ENCODE results near the gene SLC37A2. TPM values are rescaled to one million over a fixed set of nuclear protein-coding genes. Genes with fewer than 3 reads are reported as not detected.

Gene SLC37A2
- total and polyA plus RNA-seq, 2 of the 4 experiments (the other 2 are of a cell fraction), result 0.72 to 1.1 TPM

- WGBS, 2 experiments (ENCODE audit: extremely low coverage in 2 of 2, insufficient read length in 1 of 2), result no CpG with 5 or more reads among the region's 5 CpGs
- intact Hi-C loops (cut with micrococcal nuclease), result loop anchor here (1.0 to 2.0 kb wide), 6 partner anchors 50 to 337 kb away; no protein-coding TSS in a partner anchor
- Histone ChIP-seq H2AK9ac (replicated peaks; ENCODE audit: low read depth, low read length, poor library complexity) (no peak overlapping the region), H2AK5ac (ENCODE audit: low read depth, low read length) (peak overlapping the region; percentile 61; the same call in 1 of the 2 replicates), H3K4me3 (ENCODE audit: insufficient read depth, low read depth, low read length) (no peak overlapping the region), H3K9me1 (ENCODE audit: insufficient read depth, low read length) (peaks cover 12% of the 10 kb centered on the region), H3K9ac (ENCODE audit: low read depth, low read length) (no peak overlapping the region), H3K9me3 (ENCODE audit: control insufficient read depth, insufficient read depth, low read length) (no peaks in the 10 kb centered on the region), H2BK5ac (ENCODE audit: low read depth, low read length, poor library complexity, severe bottlenecking) (peak overlapping the region; percentile 32), H3K4ac (ENCODE audit: low read depth, low read length) (peak overlapping the region; percentile 46), H4K91ac (ENCODE audit: insufficient read depth, low read depth, low read length) (peak overlapping the region; percentile 81), H2AFZ (replicated peaks; ENCODE audit: low read length, poor library complexity) (peak overlapping the region; percentile 86), H2BK120ac (ENCODE audit: low read depth, low read length) (peak overlapping the region; percentile 46), H3K79me1 (ENCODE audit: low read depth in 1 of 2, low read length in 2 of 2) (no peaks in the 10 kb centered on the region; a peak in 1 of 4 replicates), H2BK20ac (ENCODE audit: low read depth, low read length) (peak overlapping the region; percentile 34; the same call in 1 of the 2 replicates), H3K23ac (ENCODE audit: low read depth, low read length) (peak overlapping the region; percentile 26; the same call in 1 of the 2 replicates), H3K27me3 (ENCODE audit: control insufficient read depth, insufficient read depth, low read length) (no peaks in the 10 kb centered on the region), H3K27ac (ENCODE audit: insufficient read depth, low read length) (peak overlapping the region; percentile 15; the same call in 1 of the 2 replicates), H3K14ac (replicated peaks; ENCODE audit: low read depth, low read length) (peak overlapping the region; percentile 74; the same call in 1 of the 2 replicates), H3K56ac (ENCODE audit: extremely low read depth, insufficient read depth, low read length) (no peak overlapping the region), H4K5ac (ENCODE audit: low read depth, low read length) (peak overlapping the region; percentile 4), H3K18ac (ENCODE audit: low read depth, low read length) (0 out of 2 replicates have a peak overlapping the region, but pooled peaks have one; percentile 35), H3K4me1 (ENCODE audit: control insufficient read depth, insufficient read depth, low read length) (peaks cover 10% of the 10 kb centered on the region), H4K20me1 (ENCODE audit: insufficient read depth, low read length) (no peaks in the 10 kb centered on the region), H3K36me3 (ENCODE audit: control insufficient read depth, insufficient read depth, low read length) (peaks cover 2% of the 10 kb centered on the region), H4K8ac (ENCODE audit: low read depth in 2 of 2, low read length in 2 of 2) (peak overlapping the region; percentile 41 to 76; a peak in 3 of 4 replicates), H3K4me2 (ENCODE audit: low read depth, low read length) (peak overlapping the region; percentile 44; the same call in 1 of the 2 replicates), H2BK15ac (ENCODE audit: low read depth, low read length) (peak overlapping the region; percentile 45; the same call in 2 of the 3 replicates)
- DNase-seq (peak; percentile 77), ATAC-seq (ENCODE audit: low read depth) (peak; percentile 94)
- BruUV-seq (replicated peaks), result no TSS peak
- ChIA-PET POLR2A (ENCODE audit: unreplicated experiment) (interaction anchor here (0.7 to 1.0 kb wide), 2 partner anchors 20 to 51 kb away, joined by 3 to 4 read pairs; partner anchors contain the start of gene TMEM218), CTCF (interaction anchor here (0.8 to 4.3 kb wide), 12 partner anchors 10 to 338 kb away, joined by 3 to 34 read pairs (median 5); partner anchors contain the start of gene PKNOX2)
- dilution Hi-C loops (cut with HindIII; ENCODE audit: low sequenced_read_pairs, unreplicated experiment), result no loop called here
- in situ Hi-C loops (cut with MboI; ENCODE audit: low sequenced_read_pairs), result loop anchor here (5.0 kb wide), 1 partner anchor 316 kb away; no protein-coding TSS in a partner anchor
- TF ChIP-seq CEBPB (IDR thresholded peaks at IDR 0.05; ENCODE audit: low read depth, low read length) (peak; percentile 85), MAFK (IDR thresholded peaks at IDR 0.05; ENCODE audit: low read depth, low read length) (no peak), FOS (IDR thresholded peaks at IDR 0.05; ENCODE audit: low read depth, low read length) (peak; percentile 29; the same call in 1 of the 2 replicates), RCOR1 (IDR thresholded peaks at IDR 0.05; ENCODE audit: insufficient replicate concordance, low read length) (no peak), ELK1 (IDR thresholded peaks at IDR 0.05; ENCODE audit: borderline replicate concordance, low read depth, low read length) (no peak), CTCF (conservative IDR thresholded peaks at IDR 0.05; ENCODE audit: low read depth, low read length) (peak; percentile 77), RFX5 (IDR thresholded peaks at IDR 0.05; ENCODE audit: low read depth, low read length) (no peak), USF2 (IDR thresholded peaks at IDR 0.05; ENCODE audit: low read depth, low read length) (no peak), POLR2A (IDR thresholded peaks at IDR 0.05; ENCODE audit: low read depth, low read length) (no peak), SMC3 (IDR thresholded peaks at IDR 0.05; ENCODE audit: low read depth, low read length) (peak; percentile 79), NFE2L2 (IDR thresholded peaks at IDR 0.05; ENCODE audit: low read depth, low read length) (no peak), BHLHE40 (IDR thresholded peaks at IDR 0.05; ENCODE audit: low read depth, low read length) (no peak), CHD1 (IDR thresholded peaks at IDR 0.05; ENCODE audit: low read depth, low read length) (no peak), MXI1 (IDR thresholded peaks at IDR 0.05; ENCODE audit: borderline replicate concordance, low read depth, low read length) (no peak)
Observed at GRCh38 chr11:125091247-125091876, 28.3 kb downstream of the SLC37A2 start.

Data from IMR-90 (cell line).